K562 treated with DMSO at 1 percent for 48 hours (cell line): ENCODE results near the gene MPP1. TPM values are rescaled to one million over a fixed set of nuclear protein-coding genes. Genes with fewer than 3 reads are reported as not detected.

Source experiments
- total RNA-seq: library from RNA; unstranded; fragments of 300-600 nt; gene quantifications from 2 replicates; pipeline ENCODE4 v1.2.3, GENCODE V29; 2022; ENCODE audit warnings: low replicate concordance; ENCODE audit errors: extremely low read depth

MPP1 gene
- not detected in 2 replicates for total RNA-seq

DNA sequence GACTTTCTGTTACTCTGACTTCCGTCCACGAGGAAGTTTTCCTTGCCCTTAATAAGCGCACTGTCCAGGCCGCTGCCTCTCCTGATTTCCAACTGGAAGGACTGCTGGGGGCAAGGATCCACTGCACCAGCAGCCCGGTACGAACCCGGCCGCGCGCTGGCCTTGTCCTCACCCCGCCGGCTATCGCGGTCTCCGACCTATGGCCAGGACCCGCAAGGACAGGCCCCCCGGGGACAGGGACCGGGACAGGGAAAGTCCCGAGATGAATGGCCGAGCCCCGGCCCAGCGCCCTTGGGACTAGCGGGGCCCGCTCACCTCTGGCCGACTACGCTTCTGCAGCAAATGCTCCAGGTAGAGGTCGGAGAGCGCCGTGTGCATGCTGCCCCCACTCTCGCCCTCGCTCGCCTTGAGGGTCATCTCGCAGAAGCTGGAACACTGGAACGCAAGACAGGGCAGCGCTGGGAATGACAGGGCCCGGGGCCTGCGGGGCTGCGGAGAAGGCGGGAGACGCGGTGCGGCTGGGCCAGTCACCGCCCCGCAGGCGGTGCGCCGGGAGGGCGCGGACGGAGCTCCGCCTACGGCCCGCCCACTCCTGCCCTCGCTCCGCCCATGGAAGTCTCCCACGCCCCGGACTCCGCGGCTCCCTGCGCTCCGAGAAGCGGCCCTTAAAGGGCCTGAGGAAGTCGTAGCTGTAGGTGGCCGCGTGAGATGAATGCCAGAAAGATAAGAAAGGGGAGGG, at the start of gene MPP1:
Gene MPP1, minus strand, starts transcription at position 529 of the 739 bp plus-strand sequence. Its CDS starts 112 bp downstream, at position 417.

DNA sequence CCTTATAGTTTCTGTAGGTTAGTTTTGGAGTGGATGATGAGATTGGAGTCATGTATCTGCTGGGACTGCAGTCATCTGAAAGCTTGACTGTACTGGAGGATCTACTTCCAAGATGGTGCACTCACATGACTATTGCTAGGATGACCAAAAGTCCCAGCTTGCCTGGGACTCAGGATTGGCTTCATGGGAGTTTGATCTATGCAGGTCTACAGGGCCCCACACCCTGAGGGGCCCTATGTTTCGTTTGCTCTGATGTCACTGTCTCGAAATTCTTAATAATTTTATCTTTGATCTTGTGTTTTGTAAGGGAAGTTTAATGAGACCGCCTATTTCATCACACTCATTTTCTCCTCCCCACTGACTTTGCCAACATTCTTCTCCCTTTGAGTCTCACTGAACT, 29.3 kb upstream of the MPP1 start, which contains the start of gene SMIM9:
Gene SMIM9, minus strand, starts transcription at position 101 of the 400 bp plus-strand sequence. CDS start 3,806 bp downstream, outside the sequence.

DNA sequence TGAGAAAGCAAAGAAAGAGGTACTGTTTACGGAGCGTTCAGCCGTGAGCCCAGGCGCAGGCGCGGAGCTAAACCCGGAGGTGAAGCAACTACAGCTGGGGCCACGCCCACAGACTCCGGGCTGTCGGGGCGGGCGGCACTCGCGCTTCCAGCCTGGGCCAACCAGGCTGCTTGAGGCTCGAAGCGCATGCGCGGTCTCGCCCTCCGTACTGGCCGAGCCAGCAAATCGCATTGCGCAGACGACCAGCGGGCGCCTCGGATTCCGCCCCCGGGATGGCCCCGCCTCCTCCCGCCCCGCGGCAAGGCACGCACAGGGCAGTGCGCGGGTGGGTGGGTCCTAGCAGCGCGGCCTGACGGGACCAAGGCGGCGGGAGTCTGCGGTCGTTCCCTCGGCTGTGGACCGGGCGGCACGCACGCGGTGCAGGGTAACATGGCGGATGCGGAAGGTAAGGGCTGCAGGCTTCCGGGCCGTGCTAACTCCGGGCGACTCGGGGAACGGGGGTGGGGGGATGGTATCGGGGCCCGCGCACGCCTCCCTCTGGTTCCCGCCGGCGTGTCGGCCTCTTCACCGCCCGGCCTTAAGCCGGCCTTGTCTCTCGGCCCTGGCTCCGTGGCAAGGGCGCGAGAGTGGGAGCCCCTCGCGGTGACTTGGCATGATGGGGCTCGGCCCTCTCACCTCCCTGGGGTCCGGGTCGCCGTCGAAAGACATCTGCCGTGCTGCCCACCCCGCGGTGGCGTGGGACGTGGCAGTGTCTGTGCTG, 42.6 kb downstream of the MPP1 start, which contains the start of gene DKC1:
Gene DKC1, plus strand, starts transcription at position 328 of the 760 bp plus-strand sequence. Its CDS starts 102 bp downstream, at position 430.

DNA sequence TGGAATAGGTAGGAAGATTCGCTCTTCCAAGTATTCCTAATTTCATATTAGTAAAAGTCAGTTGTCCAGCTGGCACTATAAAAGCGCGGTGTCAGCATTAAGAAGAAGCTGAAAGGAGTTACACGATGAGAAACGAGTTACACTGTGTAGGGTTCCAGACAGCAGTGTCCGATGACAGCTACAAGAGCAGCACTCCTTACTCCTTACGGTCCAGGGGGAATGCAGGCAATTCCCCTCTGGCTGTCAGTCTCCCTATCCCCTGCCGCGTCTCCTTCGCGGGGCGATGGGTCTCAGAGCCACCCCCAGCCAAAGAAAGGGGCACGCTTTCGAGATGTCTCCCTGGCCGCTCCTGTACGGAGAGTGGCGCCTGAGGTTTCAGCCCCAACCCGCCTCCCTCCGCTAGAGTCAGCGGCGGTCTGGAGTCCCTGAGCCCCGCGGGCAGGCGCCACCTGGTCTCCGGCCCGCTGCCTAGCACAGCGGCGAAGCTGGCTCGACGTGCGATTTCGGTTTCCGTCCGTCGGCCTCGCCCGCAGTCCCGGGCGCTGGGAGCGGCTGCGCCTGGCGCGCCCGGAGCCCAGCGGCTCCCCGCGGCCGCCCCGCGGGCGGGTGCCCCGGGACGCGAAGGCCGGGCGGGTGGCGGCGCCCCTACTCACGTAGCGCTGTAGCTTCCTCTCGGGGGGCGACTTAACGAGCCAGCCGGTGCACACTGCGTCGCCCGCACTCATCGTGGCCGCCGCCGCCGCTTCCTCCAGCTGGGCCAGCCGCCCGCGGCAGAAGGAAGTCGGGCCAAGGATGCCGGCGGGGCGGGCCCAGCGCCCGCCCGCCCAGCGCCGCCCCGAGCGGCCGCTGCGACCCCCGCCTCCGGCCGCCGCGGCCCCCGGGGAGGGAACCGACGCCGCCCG, 54.7 kb downstream of the MPP1 start, which contains the start of gene GAB3:
Gene GAB3, minus strand, starts transcription at position 777 of the 902 bp plus-strand sequence. Its CDS starts 52 bp downstream, at position 725.

Other genes with a start within 250 kb of the MPP1 start
- not detected in 2 replicates for gene CTAG1A, start 220.4 kb downstream of the MPP1 start, total RNA-seq
- not detected in 2 replicates for gene CTAG1B, start 186.2 kb downstream of the MPP1 start, total RNA-seq
- not detected in 2 replicates for gene CTAG2, start 151.9 kb downstream of the MPP1 start, total RNA-seq
- gene GAB3, start 54.4 kb downstream of the MPP1 start, total RNA-seq: not detected in 2 replicates
- gene DKC1, start 42.6 kb downstream of the MPP1 start, total RNA-seq: not detected in 2 replicates
- not detected in 2 replicates for gene SMIM9, start 29.2 kb upstream of the MPP1 start, total RNA-seq
- gene F8A1, start 80.9 kb upstream of the MPP1 start, total RNA-seq: not detected in 2 replicates
- gene F8, start 217.2 kb upstream of the MPP1 start, total RNA-seq: not detected in 2 replicates
- gene FUNDC2, start 221.4 kb upstream of the MPP1 start, total RNA-seq: not detected in 2 replicates